ENCODE measurements around the gene NRXN3. TPM values are rescaled to one million over a fixed set of nuclear protein-coding genes. Genes with fewer than 3 reads are reported as not detected.

The NRXN3 gene
- total RNA-seq, 1 experiment from 2014 or later, result not detected

- Histone ChIP-seq H3K36me3 (ENCODE audit: control insufficient read depth in 1 of 2, insufficient read depth in 2 of 2, low read length in 2 of 2) (no peaks in the 10 kb centered on the region), H3K4me1 (ENCODE audit: control insufficient read depth in 1 of 2, insufficient read depth in 2 of 2, low read length in 2 of 2) (no peaks in the 10 kb centered on the region), H3K9me2 (ENCODE audit: insufficient read depth) (no peaks in the 10 kb centered on the region), H2AFZ (ENCODE audit: low read depth, low read length, poor library complexity, severe bottlenecking) (no peak overlapping the region), H3K4me2 (ENCODE audit: low read length) (no peak overlapping the region), H3K4me3 (replicated peaks in 1 of 2; ENCODE audit: low read depth in 1 of 2, low read length in 2 of 2) (no peak overlapping the region), H4K20me1 (ENCODE audit: insufficient read depth) (no peaks in the 10 kb centered on the region), H3K79me2 (ENCODE audit: insufficient read depth, low read length) (no peaks in the 10 kb centered on the region), H3K27me3 (ENCODE audit: insufficient read depth, low read length) (no peaks in the 10 kb centered on the region), H3K9ac (ENCODE audit: low read length) (no peak overlapping the region), H3K27ac (ENCODE audit: low read depth, low read length) (no peak overlapping the region), H3K9me3 (ENCODE audit: control insufficient read depth in 1 of 2, insufficient read depth in 1 of 2, low read depth in 1 of 2, low read length in 2 of 2) (peaks cover 8 to 17% of the 10 kb centered on the region in 2 experiments; a peak in 2 of 4 replicates)
- no TSS peak for BruUV-seq (replicated peaks)
- CTCF ChIA-PET, result no interaction called here
- DNase-seq (ENCODE audit: low read depth, low spot score) (no peak), ATAC-seq (no peak)
- POLR2A ChIA-PET, result no interaction called here
- RAD21 ChIA-PET (ENCODE audit: low non-redundant PET in 1 of 2, low total read pairs in 2 of 2, uncharacterized antibody in 2 of 2, unreplicated experiment in 2 of 2), result no interaction called here
- intact Hi-C loops (cut with micrococcal nuclease), result no loop called here
- TF ChIP-seq CEBPB (IDR thresholded peaks at IDR 0.05; ENCODE audit: low read depth), result no peak
- TF ChIP-seq SP1 (IDR thresholded peaks at IDR 0.05; ENCODE audit: low read depth), result no peak
- TF ChIP-seq SIN3A (IDR thresholded peaks at IDR 0.05; ENCODE audit: low read depth), result no peak
- no peak for TF ChIP-seq ZFX (IDR thresholded peaks at IDR 0.05)
- TF ChIP-seq SRF (IDR thresholded peaks at IDR 0.05; ENCODE audit: low read depth), result no peak
- no peak for TF ChIP-seq ELF1 (IDR thresholded peaks at IDR 0.05; ENCODE audit: borderline replicate concordance, low read depth)
- TF ChIP-seq, protein P1, sequence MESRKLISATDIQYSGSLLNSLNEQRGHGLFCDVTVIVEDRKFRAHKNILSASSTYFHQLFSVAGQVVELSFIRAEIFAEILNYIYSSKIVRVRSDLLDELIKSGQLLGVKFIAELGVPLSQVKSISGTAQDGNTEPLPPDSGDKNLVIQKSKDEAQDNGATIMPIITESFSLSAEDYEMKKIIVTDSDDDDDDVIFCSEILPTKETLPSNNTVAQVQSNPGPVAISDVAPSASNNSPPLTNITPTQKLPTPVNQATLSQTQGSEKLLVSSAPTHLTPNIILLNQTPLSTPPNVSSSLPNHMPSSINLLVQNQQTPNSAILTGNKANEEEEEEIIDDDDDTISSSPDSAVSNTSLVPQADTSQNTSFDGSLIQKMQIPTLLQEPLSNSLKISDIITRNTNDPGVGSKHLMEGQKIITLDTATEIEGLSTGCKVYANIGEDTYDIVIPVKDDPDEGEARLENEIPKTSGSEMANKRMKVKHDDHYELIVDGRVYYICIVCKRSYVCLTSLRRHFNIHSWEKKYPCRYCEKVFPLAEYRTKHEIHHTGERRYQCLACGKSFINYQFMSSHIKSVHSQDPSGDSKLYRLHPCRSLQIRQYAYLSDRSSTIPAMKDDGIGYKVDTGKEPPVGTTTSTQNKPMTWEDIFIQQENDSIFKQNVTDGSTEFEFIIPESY (IDR thresholded peaks at IDR 0.05; ENCODE audit: extremely low read depth, insufficient replicate concordance, low read length), result no peak
- no peak for TF ChIP-seq TCF7L2 (IDR thresholded peaks at IDR 0.05; ENCODE audit: borderline replicate concordance, extremely low read depth, insufficient read depth, insufficient read length)
- no peak for TF ChIP-seq EZH2phosphoT487 (IDR thresholded peaks at IDR 0.05; ENCODE audit: borderline replicate concordance)
- no peak for TF ChIP-seq POLR2A (IDR thresholded peaks at IDR 0.05; ENCODE audit: borderline replicate concordance, extremely low read depth, insufficient read depth, insufficient read length)
- TF ChIP-seq MAX (IDR thresholded peaks at IDR 0.05), result no peak
- TF ChIP-seq EGR1 (IDR thresholded peaks at IDR 0.05; ENCODE audit: low read depth), result no peak
- no peak for TF ChIP-seq ZNF274 (IDR thresholded peaks at IDR 0.05; ENCODE audit: low read depth, low read length)
- TF ChIP-seq, protein P2, sequence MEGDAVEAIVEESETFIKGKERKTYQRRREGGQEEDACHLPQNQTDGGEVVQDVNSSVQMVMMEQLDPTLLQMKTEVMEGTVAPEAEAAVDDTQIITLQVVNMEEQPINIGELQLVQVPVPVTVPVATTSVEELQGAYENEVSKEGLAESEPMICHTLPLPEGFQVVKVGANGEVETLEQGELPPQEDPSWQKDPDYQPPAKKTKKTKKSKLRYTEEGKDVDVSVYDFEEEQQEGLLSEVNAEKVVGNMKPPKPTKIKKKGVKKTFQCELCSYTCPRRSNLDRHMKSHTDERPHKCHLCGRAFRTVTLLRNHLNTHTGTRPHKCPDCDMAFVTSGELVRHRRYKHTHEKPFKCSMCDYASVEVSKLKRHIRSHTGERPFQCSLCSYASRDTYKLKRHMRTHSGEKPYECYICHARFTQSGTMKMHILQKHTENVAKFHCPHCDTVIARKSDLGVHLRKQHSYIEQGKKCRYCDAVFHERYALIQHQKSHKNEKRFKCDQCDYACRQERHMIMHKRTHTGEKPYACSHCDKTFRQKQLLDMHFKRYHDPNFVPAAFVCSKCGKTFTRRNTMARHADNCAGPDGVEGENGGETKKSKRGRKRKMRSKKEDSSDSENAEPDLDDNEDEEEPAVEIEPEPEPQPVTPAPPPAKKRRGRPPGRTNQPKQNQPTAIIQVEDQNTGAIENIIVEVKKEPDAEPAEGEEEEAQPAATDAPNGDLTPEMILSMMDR (IDR thresholded peaks at IDR 0.05 in 2 of 3, conservative IDR thresholded peaks at IDR 0.05 in 1 of 3; ENCODE audit: borderline replicate concordance in 1 of 3, insufficient read depth in 1 of 3, low read depth in 2 of 3, low read length in 2 of 3), result no peak
- TF ChIP-seq EZH2 (IDR thresholded peaks at IDR 0.05), result no peak
- no peak for TF ChIP-seq POLR2AphosphoS5 (IDR thresholded peaks at IDR 0.05; ENCODE audit: low read depth, low read length)
- no peak for TF ChIP-seq RAD21 (IDR thresholded peaks at IDR 0.05; ENCODE audit: low read depth)
Measured at GRCh38 chr14:79076428-79076827, 906.3 kb downstream of the NRXN3 start.

Data from HCT116 (cell line).